Left ventricle myocardium inferior (tissue), 1 donor: Measurements from ENCODE around the gene ARMCX2. TPM values are rescaled to one million over a fixed set of nuclear protein-coding genes. Genes with fewer than 3 reads are reported as not detected.

Experiments used
- DNase-seq: peaks from one replicate; pipeline ENCODE4 v3.0.0-alpha.2; 2020
- H3K27ac ChIP-seq: fragments of 200-600 bp; replicated peaks from 2 replicates; pipeline ENCODE4 v1.8.0; 2021
- H3K27me3 ChIP-seq: fragments of 200-600 bp; 2 replicates; pipeline ENCODE4 v1.8.0; 2021; ENCODE audit warnings: low read depth
- H3K36me3 ChIP-seq: fragments of 200-600 bp; 2 replicates; pipeline ENCODE4 v1.8.0; 2021
- H3K4me1 ChIP-seq: fragments of 200-600 bp; 2 replicates; pipeline ENCODE4 v1.8.0; 2021
- H3K4me3 ChIP-seq: fragments of 200-600 bp; 2 replicates; pipeline ENCODE4 v1.8.0; 2021; ENCODE audit warnings: mild to moderate bottlenecking, moderate library complexity
- H3K9me3 ChIP-seq: fragments of 200-600 bp; replicated peaks from 2 replicates; pipeline ENCODE4 v1.8.0; 2021
- CTCF ChIP-seq: fragments of 200-600 bp; IDR thresholded peaks from 2 replicates; pipeline ENCODE4 v1.8.0; 2021; ENCODE audit warnings: antibody characterized with exemption, mild to moderate bottlenecking, borderline replicate concordance
- intact Hi-C: fragments of 100-400 bp; cut with micrococcal nuclease; formaldehyde crosslinking; loops from one replicate; pipeline ENCODE4 v1.11.0; 2022
- long read RNA-seq: library from polyadenylated mRNA; unstranded; transcript quantifications from one replicate; pipeline ENCODE4 v2.0.0, GENCODE V29; 2021
- total RNA-seq: library from RNA; stranded (reverse); fragmentation: NEBNext Ultra II Directional; extraction: Animal tissue kit (Norgen Biotek cat#: 25700); gene quantifications from one replicate; pipeline ENCODE4 v1.2.1, GENCODE V29; 2021
- donor health status: DM: no; HTN: yes; CAD: no; lungs with severe emphysema.

ARMCX2 gene
- total RNA-seq, result 34.5 TPM
- long read RNA-seq, transcript ARMCX2-204 (5 exons, 914 nt), result minor isoform, 5 of 57 reads
- long read RNA-seq, transcript ARMCX2-203 (6 exons, 2,674 nt), result major isoform, 10 of 57 reads
- long read RNA-seq, partial matches to known transcripts, result 14 of 57 reads
- long read RNA-seq, other reads (novel, unspliced or antisense), result 24 of 57 reads

- peak within 1 kb of the TSS; percentile 70 for H3K27ac ChIP-seq
- no peaks in the 10 kb centered on the region for H3K4me1 ChIP-seq
- DNase-seq, result peak; percentile 54
- peak within 1 kb of the TSS; percentile 73 for H3K4me3 ChIP-seq
- intact Hi-C loops, result no loop called here
- H3K36me3 ChIP-seq, result peaks cover 6% of the 10 kb centered on the region
- H3K9me3 ChIP-seq, result no peaks in the 10 kb centered on the region
- TF ChIP-seq CTCF, result no peak
- H3K27me3 ChIP-seq, result no peaks in the 10 kb centered on the region
These were observed at the start of gene ARMCX2 for GRCh38 chrX:101659601-101660063. TSS of gene ARMCX2 (minus strand) at chrX:101659850. CDS start at chrX:101657588, 2,262 bp downstream.

- Histone ChIP-seq H3K27ac (no peak overlapping the region), H3K36me3 (no peaks in the 10 kb centered on the region), H3K27me3 (no peaks in the 10 kb centered on the region), H3K4me1 (no peaks in the 10 kb centered on the region), H3K9me3 (no peaks in the 10 kb centered on the region), H3K4me3 (no peak overlapping the region)
- no peak for TF ChIP-seq CTCF
- DNase-seq, result no peak
- intact Hi-C loops, result no loop called here
These were observed 49.7 kb upstream of the ARMCX2 start for GRCh38 chrX:101709384-101709783.

- no peak for TF ChIP-seq CTCF
- intact Hi-C loops, result no loop called here
- H3K4me1 ChIP-seq, result no peaks in the 10 kb centered on the region
These were observed 48.5 kb upstream of the ARMCX2 start for GRCh38 chrX:101708163-101708562.

GRCh38 chrX:101693476-101693875 lies 33.8 kb upstream of the ARMCX2 start:
- Histone ChIP-seq H3K4me3 (no peak overlapping the region), H3K9me3 (no peaks in the 10 kb centered on the region), H3K27me3 (no peaks in the 10 kb centered on the region), H3K27ac (no peak overlapping the region), H3K4me1 (no peaks in the 10 kb centered on the region), H3K36me3 (no peaks in the 10 kb centered on the region)
- intact Hi-C loops, result no loop called here
- no peak for DNase-seq
- TF ChIP-seq CTCF, result no peak

More at GRCh38 chrX:101708163-101708562, 48.5 kb upstream of the ARMCX2 start:
- no peak for DNase-seq
- Histone ChIP-seq H3K36me3 (no peaks in the 10 kb centered on the region), H3K4me3 (no peak overlapping the region), H3K27ac (no peak overlapping the region), H3K27me3 (no peaks in the 10 kb centered on the region), H3K9me3 (no peaks in the 10 kb centered on the region)

- Histone ChIP-seq H3K9me3 (no peaks in the 10 kb centered on the region), H3K4me1 (no peaks in the 10 kb centered on the region), H3K4me3 (no peak overlapping the region), H3K27ac (no peak overlapping the region), H3K36me3 (no peaks in the 10 kb centered on the region), H3K27me3 (no peaks in the 10 kb centered on the region)
- intact Hi-C loops, result no loop called here
- TF ChIP-seq CTCF, result no peak
- DNase-seq, result no peak
These were observed 32.2 kb upstream of the ARMCX2 start for GRCh38 chrX:101691835-101692234.
